Osteoblast (primary cell): ENCODE results near the gene MMRN2. TPM values are rescaled to one million over a fixed set of nuclear protein-coding genes. Genes with fewer than 3 reads are reported as not detected.
"Not testable (repeated sequence)": the region's sequence is repeated elsewhere in the genome, so short reads cannot be mapped to it uniquely, and the experiment has no call there.

Experiments
- DNase-seq: peaks from one replicate; pipeline ENCODE4 v3.0.0; 2011; ENCODE audit warnings: low spot score, mixed read lengths; ENCODE audit not compliant: insufficient read length; ENCODE audit errors: missing footprints
- H2AFZ ChIP-seq: 2 replicates; pipeline ENCODE4 v1.6.0; 2011; ENCODE audit warnings: mild to moderate bottlenecking, low read length
- H3K27ac ChIP-seq: 2 replicates; pipeline ENCODE4 v1.5.1; 2011; ENCODE audit warnings: mild to moderate bottlenecking, low read depth, low read length, moderate library complexity
- H3K27me3 ChIP-seq: 2 replicates; pipeline ENCODE4 v1.6.0; 2012; ENCODE audit warnings: mild to moderate bottlenecking, control low read depth, inconsistent platforms, low read length, moderate library complexity; ENCODE audit not compliant: insufficient read depth
- H3K36me3 ChIP-seq: 2 replicates; pipeline ENCODE4 v1.5.1; 2011; ENCODE audit warnings: mild to moderate bottlenecking, low read length, control low read depth, moderate library complexity; ENCODE audit not compliant: insufficient read depth
- H3K4me1 ChIP-seq: 2 replicates; pipeline ENCODE4 v1.5.1; 2011; ENCODE audit warnings: mild to moderate bottlenecking, low read length, control low read depth, moderate library complexity; ENCODE audit not compliant: insufficient read depth
- H3K4me2 ChIP-seq: 2 replicates; pipeline ENCODE4 v1.6.0; 2011; ENCODE audit warnings: mild to moderate bottlenecking, low read length; ENCODE audit not compliant: insufficient read depth
- H3K4me3 ChIP-seq: fragments of 200-600 bp; sonication (generic); 3 replicates; pipeline ENCODE4 v1.5.1; 2012; ENCODE audit warnings: mild to moderate bottlenecking, low read length, inconsistent platforms; ENCODE audit not compliant: insufficient read depth
- H3K79me2 ChIP-seq: 2 replicates; pipeline ENCODE4 v1.6.0; 2012; ENCODE audit warnings: mild to moderate bottlenecking, low read length, control low read depth, inconsistent platforms; ENCODE audit not compliant: insufficient read depth
- H3K9me3 ChIP-seq: 2 replicates; pipeline ENCODE4 v1.5.1; 2011; ENCODE audit warnings: low read depth, low read length, control low read depth
- H4K20me1 ChIP-seq: 2 replicates; pipeline ENCODE4 v1.6.0; 2012; ENCODE audit warnings: mild to moderate bottlenecking, low read length, control low read depth; ENCODE audit not compliant: insufficient read depth
- total RNA-seq: library from RNA; depleted of rRNA; stranded (reverse); fragments of >200 nt; gene quantifications from 2 replicates; pipeline ENCODE4 v1.2.3, GENCODE V29; 2012
- TF ChIP-seq, protein P1 (sequence below): IDR thresholded peaks from 2 replicates; pipeline ENCODE4 v1.5.1; 2011; ENCODE audit warnings: mild to moderate bottlenecking, low read depth, low read length, moderate library complexity; ENCODE audit errors: extremely low read depth

The MMRN2 gene
- total RNA-seq, 1 donor = 1.1 TPM

DNA sequence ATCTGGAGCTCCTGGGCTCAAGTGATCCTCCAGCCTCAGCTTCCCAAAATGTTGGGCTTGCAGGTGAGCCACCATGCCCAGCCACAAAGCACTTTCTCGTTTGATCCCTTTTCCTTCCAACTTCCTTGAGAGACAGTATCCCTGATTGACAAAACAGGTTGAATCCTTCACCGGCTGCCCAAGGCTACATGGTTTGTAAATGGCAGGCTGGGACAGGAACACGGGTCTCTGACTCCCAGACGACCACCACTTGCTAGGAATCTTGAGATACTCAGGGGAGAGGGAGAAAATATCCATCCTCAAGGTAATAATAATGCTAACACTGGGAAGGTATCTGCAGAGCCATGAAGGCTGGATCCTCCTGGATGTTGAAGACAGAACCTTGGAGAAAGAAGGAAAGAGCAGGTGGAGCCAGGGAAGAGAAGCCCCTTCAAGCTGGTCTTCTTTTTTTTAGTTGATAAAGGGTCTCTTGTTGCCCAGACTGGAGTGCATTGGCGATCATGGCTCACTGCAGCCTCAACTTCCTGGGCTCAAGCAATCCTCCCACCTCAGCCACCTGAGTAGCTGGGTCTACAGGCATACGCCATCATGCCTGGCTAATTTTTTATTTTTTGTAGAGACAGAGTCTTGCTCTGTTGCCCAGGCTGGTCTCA lies 19.8 kb downstream of the MMRN2 start:
- Histone ChIP-seq H2AFZ (no peak overlapping the region), H3K27ac (no peak overlapping the region), H3K27me3 (no peaks in the 10 kb centered on the region), H3K9me3 (no peaks in the 10 kb centered on the region), H3K4me2 (no peak overlapping the region), H4K20me1 (no peaks in the 10 kb centered on the region), H3K36me3 (no peaks in the 10 kb centered on the region), H3K4me3 (no peak overlapping the region), H3K79me2 (no peaks in the 10 kb centered on the region), H3K4me1 (peaks cover 7% of the 10 kb centered on the region)
- peak; percentile 8 for DNase-seq
- TF ChIP-seq, protein P1, sequence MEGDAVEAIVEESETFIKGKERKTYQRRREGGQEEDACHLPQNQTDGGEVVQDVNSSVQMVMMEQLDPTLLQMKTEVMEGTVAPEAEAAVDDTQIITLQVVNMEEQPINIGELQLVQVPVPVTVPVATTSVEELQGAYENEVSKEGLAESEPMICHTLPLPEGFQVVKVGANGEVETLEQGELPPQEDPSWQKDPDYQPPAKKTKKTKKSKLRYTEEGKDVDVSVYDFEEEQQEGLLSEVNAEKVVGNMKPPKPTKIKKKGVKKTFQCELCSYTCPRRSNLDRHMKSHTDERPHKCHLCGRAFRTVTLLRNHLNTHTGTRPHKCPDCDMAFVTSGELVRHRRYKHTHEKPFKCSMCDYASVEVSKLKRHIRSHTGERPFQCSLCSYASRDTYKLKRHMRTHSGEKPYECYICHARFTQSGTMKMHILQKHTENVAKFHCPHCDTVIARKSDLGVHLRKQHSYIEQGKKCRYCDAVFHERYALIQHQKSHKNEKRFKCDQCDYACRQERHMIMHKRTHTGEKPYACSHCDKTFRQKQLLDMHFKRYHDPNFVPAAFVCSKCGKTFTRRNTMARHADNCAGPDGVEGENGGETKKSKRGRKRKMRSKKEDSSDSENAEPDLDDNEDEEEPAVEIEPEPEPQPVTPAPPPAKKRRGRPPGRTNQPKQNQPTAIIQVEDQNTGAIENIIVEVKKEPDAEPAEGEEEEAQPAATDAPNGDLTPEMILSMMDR = no peak

DNA sequence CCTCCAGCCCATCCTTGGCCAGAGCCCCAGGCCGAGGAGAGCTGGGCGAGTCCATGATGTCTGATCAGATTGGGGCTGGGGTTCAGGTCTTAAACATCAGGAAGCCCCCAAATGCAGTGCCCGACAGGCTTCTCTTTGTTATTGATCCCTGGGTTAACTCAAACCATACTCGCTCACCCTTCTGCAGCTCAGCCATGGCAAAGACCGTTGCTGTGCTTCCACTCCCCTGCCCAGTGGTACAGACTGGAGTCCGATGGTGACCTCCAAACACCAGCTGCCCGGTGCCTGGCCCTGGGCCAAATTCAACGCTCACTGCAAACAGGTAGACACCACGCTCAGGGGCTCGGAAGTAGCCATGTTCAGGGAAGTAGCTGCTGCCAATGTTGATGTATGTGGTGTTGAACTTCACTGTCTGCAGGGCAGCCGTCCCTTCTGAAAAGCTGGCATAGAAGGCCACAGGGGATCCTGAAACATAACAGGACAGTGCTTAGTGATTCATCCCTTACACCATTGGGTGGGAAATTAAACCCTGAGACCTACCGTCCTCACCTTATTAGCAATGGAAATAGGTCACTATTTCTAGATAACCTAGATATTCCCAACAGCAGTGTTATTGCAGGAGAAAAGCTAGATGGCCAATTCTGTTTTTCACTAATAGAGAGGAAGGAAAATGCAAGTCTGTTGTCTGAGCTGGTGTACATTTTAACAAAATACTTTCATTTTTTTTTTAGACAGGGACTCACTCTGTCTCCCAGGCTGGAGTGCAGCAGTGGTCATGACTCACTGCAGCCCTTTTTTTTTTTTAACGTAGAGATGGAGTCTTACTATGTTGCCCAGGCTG lies 20.5 kb downstream of the MMRN2 start:
- Histone ChIP-seq H3K27ac (peak overlapping the region; percentile 17), H3K9me3 (no peaks in the 10 kb centered on the region), H3K4me3 (peak overlapping the region; percentile 52), H3K4me2 (peak overlapping the region; percentile 82), H3K36me3 (no peaks in the 10 kb centered on the region), H2AFZ (no peak overlapping the region), H3K4me1 (peaks cover 14% of the 10 kb centered on the region), H3K79me2 (no peaks in the 10 kb centered on the region), H4K20me1 (no peaks in the 10 kb centered on the region), H3K27me3 (no peaks in the 10 kb centered on the region)
- TF ChIP-seq, protein P1 = no peak
- DNase-seq = peak; percentile 56

DNA sequence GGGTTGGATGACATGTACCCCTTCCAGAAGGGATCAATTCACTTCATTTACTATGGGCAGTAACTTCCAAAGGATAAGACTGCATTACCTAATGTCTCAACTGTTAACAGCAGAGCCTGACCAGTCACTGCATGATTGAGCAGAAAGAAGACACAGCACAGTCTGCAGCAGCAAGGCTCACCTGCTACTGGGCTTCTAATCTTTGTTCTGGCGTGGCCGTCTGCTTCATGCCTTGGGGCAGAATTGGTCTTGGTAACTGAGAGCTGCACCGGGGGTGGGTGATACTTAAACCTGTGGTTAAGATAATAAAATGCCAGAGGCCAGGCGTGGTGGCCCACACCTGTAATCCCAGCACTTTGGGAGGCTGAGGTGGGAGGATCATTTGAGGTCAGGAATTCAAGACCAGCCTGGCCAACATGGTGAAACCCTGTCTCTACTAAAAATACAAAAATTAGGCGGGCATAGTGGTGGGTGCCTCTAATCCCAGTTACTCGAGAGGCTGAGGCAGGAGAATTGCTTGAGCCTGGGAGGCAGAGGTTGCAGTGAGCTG lies 23.2 kb downstream of the MMRN2 start:
- H3K27me3 ChIP-seq, H3K4me3 ChIP-seq, H4K20me1 ChIP-seq, H3K79me2 ChIP-seq, H2AFZ ChIP-seq, H3K4me2 ChIP-seq, H3K9me3 ChIP-seq, H3K27ac ChIP-seq, H3K36me3 ChIP-seq, DNase-seq: not testable (repeated sequence)
- H3K4me1 ChIP-seq = peaks cover 21% of the 10 kb centered on the region

DNA sequence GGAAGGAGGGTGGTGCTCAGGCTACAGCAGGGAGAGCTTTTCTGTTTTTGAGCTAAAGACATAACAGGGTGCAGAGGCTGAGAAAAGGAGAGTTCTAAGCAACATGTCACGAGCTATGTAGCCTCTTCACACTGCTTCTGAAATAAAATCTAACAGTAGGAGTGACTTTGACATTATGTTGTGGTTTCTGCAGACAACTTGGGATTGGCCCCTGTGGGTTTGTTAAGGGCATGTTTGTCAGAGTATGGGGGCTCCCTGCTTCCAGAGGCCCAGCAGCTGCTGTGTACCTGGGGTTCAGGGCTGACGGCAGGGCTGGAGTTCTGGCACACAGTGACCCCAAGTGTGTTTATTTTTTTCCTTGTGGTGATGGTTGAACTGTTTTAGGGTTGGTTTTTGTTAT lies 24.7 kb downstream of the MMRN2 start:
- Histone ChIP-seq H2AFZ (no peak overlapping the region), H3K27me3 (no peaks in the 10 kb centered on the region), H4K20me1 (no peaks in the 10 kb centered on the region), H3K4me1 (peaks cover 21% of the 10 kb centered on the region), H3K79me2 (no peaks in the 10 kb centered on the region), H3K4me3 (no peak overlapping the region), H3K9me3 (no peaks in the 10 kb centered on the region), H3K27ac (no peak overlapping the region), H3K36me3 (peaks cover 4% of the 10 kb centered on the region), H3K4me2 (no peak overlapping the region)
- TF ChIP-seq, protein P1 = no peak
- DNase-seq = peak; percentile 52
